SH-SY5Y (cell line): Measurements from ENCODE around the gene VIPR1.

Experiments
- GATA2 ChIP-seq: IDR thresholded peaks from 2 replicates; pipeline ENCODE4 v1.6.1; 2011; ENCODE audit warnings: mild to moderate bottlenecking, low read depth, low read length
- GATA3 ChIP-seq: IDR thresholded peaks from 2 replicates; pipeline ENCODE4 v1.6.1; 2011; ENCODE audit warnings: low read depth, mild to moderate bottlenecking, low read length, moderate library complexity

The VIPR1 gene

GRCh38 chr3:42502429-42503250 is at the start of gene VIPR1:
VIPR1 (plus strand) TSS chr3:42502643; CDS start chr3:42502736, 93 bp downstream.
- TF ChIP-seq GATA3 = no peak
- TF ChIP-seq GATA2 = no peak

- TF ChIP-seq GATA3 (no peak), GATA2 (no peak)
Observed at GRCh38 chr3:42456211-42456610, 46.2 kb upstream of the VIPR1 start.

- TF ChIP-seq GATA2 = no peak
Observed at GRCh38 chr3:42459151-42459550, 43.3 kb upstream of the VIPR1 start.

- TF ChIP-seq GATA2 = no peak
- TF ChIP-seq GATA3 = no peak
Observed at GRCh38 chr3:42461762-42462161, 40.7 kb upstream of the VIPR1 start.

- TF ChIP-seq GATA2 (no peak), GATA3 (no peak)
Observed at GRCh38 chr3:42463093-42463492, 39.4 kb upstream of the VIPR1 start.

- TF ChIP-seq GATA2 (no peak), GATA3 (no peak)
Observed at GRCh38 chr3:42468111-42468510, 34.3 kb upstream of the VIPR1 start.

GRCh38 chr3:42472555-42472954 is 29.9 kb upstream of the VIPR1 start:
- TF ChIP-seq GATA3 = no peak
- no peak for TF ChIP-seq GATA2

GRCh38 chr3:42473083-42473932 is 29.1 kb upstream of the VIPR1 start:
- TF ChIP-seq GATA2 (no peak), GATA3 (no peak)

- TF ChIP-seq GATA2 (no peak), GATA3 (no peak)
Observed at GRCh38 chr3:42476225-42477125, 26.0 kb upstream of the VIPR1 start.

- no peak for TF ChIP-seq GATA3
- TF ChIP-seq GATA2 = no peak
Observed at GRCh38 chr3:42477696-42478095, 24.7 kb upstream of the VIPR1 start.

GRCh38 chr3:42478830-42479229 is 23.6 kb upstream of the VIPR1 start:
- TF ChIP-seq GATA3 (no peak), GATA2 (no peak)

- TF ChIP-seq GATA3 (no peak), GATA2 (no peak)
Observed at GRCh38 chr3:42486814-42487565, 15.5 kb upstream of the VIPR1 start.

GRCh38 chr3:42488687-42489086 is 13.8 kb upstream of the VIPR1 start:
- TF ChIP-seq GATA2 (no peak), GATA3 (no peak)
